ENCODE results near the gene NEMF.
"Not testable (repeated sequence)": the region's sequence is repeated elsewhere in the genome, so short reads cannot be mapped to it uniquely, and the experiment has no call there.

The NEMF gene

DNA sequence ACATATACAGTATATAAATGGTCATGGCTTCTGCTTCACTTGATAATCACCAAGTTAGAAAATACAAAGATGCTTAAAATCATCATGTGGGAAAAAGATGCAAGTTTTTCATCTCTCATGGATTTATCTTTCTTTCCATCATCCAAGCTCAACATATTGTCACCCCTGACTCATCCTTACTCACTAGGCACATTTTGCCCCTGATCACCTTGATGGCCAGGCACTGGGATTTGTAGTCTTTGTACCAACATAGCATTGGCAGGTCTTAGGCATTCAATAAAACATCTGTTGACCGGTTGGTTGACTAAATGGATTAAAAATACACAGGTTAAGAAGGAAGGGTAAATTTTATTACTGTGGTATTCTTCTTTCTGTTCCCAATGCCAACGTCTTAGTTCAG is 56.6 kb downstream of the NEMF start:
- no peak for DNase-seq

DNA sequence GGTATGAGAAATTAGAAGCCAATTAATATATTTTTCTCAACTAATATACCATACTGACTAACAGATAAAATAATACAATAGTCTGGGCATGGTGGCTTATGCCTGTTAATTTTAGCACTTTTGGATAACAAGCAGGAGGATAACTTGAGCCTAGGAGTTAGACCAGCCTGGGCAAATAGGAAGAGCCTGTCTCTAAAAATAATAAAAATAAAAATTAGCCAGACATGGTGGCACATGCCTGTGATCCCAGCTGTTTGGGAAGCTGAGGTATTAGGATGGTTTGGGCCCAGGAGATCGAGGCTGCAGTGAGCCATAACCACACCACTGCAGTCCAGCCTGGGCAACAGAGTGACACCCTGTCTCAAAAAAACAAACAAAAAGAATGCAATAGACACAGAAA is 60.0 kb downstream of the NEMF start:
- DNase-seq: no peak

DNA sequence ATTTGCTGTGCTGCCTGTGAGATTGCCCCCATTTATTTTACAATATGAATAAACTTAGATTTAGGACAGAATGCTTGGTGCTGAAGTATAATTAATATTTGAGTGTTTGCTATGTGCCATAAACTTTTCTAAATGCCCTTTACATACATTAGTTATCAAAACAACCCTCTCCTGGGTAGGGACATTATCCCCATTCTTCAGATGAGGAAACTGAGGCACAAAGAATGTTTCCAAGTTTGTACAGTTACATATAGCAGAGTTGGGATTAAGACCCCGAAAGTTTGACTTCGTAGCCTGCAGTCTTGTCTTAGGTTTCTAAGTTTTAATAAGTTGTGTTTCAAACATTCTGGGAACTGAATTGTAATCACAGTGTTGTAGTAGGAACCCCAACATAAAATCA is 66.3 kb downstream of the NEMF start:
- no peak for DNase-seq

DNA sequence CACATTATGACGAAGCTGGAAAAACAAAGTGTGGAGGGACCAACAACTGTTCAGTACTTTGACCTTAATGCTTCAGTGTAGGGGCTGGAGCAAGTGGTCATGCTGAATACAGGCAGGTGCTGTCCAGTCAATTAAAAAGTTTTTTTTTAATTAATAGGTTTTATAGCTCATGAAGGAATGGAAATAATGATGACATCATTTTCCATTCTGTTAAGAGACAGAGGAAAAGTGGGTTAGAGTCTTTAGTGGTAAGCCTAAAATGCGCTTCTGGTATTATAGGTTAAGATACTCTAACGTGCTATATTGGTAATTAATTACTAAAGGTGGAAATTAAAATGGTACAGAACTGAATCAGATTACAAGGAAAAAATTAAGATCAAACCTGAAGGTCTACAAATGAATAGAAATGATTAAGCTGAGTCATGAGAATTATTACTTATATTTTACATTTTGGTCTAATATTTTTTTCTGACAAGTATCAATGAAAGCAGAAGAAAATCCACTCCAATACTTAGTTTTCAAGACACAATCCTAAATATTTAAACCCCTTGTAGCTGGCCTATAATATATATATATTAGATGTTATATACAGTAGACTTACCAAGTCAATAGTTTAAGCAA is 69.1 kb downstream of the NEMF start:
- DNase-seq: no peak

DNA sequence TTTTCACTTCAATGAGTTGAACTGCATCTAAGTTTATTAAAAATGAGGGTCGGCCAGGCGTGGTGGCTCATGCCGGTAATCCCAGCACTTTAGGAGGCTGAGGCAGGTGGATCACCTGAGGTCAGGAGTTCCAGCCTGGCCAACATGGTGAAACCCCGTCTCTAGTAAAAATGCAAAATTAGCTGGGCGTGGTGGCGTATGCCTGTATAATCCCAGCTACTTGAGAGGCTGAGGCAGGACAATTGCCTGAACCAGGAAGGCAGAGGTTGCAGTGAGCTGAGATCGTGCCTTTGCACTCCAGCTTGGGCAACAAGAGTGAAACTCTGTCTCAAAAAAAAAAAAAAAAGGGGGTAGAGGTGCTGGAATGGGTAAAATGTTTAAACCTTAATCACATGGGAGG is 71.5 kb downstream of the NEMF start:
- not testable (repeated sequence) for DNase-seq

DNA sequence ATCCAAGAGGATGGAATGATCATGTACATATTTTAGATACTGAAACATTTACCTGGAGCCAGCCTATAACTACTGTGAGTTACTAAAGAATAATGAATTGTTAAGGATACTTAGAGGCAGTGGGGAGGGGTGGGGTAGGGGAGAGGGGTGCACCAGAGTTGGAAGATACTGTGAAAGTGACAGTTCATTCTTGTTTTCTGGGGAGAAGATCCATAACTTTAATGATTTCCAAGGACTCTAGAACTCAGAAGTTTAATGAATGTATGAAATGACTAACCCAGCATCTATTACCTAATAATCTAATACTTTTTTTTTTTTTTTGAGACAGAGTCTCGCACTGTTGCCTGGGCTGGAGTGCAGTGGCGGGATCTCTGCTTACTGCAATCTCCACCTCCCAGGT is 74.2 kb downstream of the NEMF start:
- no peak for DNase-seq

DNA sequence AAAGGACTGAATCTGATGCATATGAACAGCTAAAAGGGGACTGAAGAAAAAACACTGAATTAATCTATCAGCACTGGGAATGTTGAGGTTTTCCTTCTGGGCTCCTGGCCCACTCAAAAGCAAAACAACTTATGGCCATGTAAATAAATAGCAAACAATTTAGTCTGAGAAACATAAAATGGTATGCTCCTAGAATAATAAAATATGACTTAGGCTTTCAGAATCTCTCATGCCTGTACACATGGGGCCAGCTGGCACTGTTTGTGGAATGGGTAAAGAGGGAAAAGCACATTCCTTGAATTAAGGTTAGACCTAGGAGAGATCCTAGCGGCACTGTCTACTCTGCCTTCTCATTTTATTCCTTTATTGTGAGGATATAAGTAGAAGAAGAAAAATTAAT is 78.5 kb downstream of the NEMF start:
- DNase-seq: no peak

DNA sequence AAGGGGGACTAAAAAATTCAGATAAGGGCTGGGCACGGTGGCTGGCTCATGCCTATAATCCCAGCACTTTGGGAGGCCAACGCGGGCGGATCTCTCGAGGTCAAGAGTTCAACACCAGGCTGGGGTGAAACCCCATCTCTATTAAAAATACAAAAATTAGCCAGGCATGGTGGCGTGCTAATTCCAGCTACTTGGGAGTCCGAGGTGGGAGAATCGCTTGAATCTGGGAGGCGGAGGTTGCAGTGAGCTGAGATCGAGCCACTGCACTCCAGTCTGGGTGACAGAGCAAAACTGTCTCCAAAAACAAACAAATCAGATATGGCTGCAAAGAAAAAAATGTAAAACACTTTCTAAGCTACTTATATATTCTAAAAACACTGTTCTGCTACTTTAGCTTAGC is 80.9 kb downstream of the NEMF start:
- DNase-seq: not testable (repeated sequence)

DNA sequence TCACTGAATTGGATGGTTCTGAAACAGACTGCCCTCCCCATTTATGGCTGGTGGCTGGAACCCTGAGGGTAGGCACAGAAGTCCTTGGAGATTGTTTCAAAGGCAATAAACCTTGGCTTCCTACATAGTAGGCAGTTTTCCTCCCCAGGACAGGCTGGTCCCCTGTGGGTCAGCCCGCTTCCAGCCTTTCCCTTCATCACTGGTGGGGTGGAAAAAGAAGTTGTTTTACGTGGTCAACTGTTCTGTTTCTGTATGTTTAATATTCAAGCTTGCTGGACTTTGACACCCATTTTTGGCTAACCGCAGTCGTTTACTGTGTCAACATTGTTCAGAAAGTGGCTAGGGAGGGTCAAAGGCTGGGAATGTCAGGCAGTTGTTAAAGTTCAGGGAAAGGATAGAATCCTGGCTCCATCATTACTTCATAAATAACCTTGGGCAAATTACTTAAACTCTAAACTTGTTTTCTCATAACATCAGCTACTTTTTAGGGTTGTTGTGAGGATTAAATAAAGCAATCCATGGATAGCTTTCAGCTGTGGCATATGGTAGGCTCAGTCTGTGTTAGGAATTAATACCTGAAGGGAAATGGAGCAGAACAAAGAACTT is 82.3 kb downstream of the NEMF start:
- no peak for DNase-seq

DNA sequence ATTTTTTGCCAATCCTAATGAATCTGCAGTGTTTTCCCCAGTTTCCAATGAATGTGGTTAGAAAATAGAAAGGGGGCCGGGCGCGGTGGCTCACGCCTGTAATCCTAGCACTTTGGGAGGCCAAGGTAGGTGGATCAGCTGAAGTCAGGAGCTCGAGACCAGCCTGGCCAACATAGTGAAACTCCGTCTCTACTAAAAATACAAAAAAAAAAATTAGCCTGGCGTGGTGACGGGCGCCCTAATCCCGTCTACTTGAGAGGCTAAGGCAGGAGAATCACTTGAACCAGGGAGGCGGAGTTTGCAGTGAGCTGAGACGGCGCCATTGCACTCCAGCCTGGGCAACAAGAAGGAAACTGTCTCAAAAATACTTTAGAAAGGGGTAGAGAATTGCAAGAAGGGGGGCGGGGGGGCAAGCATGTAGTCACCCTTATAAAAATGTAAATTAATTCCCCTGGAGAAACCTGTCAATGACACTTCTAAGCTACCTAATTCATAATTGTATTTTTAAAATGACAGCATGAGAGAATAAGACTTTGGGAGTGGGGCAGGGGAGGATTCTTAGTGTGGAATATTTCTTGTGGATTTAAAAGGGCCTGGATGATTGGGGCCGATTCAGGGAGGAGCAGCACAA is 82.9 kb downstream of the NEMF start:
- no peak for DNase-seq

DNA sequence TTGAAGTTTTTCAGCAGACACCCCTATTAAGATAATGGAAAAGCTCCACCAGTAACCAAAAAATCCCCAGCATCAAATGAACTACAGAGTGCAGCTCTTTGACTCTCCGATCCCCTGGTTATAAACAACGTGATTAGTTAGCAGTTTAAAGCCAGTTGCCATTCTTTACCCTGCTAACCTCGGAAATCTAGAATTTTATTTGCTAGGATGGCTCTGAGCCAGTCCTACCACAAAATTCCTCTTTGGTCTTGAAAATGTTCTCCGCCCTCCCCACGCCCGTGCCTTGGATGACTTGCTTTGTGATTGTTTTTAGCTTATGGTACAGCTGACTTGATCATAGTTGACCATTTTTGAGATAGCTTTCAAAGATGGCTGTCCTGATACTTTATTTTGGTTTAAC is 83.4 kb downstream of the NEMF start:
- DNase-seq: no peak

DNA sequence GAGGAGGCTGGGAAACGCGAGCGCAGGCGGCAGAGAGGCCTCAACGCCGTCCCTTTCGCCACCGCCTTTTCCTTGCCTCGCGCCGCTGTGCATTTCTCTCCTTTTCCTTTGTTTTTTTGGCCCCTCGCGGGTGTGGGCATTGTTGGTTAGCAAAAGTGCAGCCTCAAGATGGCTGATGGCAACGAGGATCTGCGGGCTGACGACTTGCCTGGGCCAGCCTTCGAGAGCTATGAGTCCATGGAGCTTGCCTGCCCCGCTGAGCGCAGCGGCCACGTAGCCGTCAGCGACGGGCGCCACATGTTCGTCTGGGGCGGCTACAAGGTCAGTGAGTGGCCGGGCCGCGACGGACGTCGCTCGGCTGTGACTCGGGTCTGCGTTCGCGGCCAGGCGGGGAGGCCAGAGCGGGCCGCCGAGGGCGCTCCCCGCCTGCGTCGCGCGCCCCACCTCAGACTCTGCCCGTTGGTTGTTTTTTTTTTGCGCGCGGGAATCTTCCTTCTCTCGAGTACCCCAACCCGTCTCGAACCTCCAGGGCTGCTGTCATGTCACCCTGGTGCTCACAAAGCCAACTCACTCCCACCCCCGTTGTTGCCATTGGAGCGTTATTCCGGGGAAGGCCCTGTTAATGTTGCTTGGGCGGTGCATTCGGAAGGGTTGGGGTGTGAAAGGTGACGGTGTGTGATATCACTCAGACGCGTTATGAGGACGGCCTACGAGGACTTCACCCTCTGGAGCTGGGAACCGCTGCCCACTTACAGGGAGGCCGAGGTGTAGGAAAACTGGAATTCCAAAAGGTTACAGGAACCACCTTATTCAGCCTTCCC is 84.1 kb downstream of the NEMF start:
- DNase-seq: peak; percentile 65

DNA sequence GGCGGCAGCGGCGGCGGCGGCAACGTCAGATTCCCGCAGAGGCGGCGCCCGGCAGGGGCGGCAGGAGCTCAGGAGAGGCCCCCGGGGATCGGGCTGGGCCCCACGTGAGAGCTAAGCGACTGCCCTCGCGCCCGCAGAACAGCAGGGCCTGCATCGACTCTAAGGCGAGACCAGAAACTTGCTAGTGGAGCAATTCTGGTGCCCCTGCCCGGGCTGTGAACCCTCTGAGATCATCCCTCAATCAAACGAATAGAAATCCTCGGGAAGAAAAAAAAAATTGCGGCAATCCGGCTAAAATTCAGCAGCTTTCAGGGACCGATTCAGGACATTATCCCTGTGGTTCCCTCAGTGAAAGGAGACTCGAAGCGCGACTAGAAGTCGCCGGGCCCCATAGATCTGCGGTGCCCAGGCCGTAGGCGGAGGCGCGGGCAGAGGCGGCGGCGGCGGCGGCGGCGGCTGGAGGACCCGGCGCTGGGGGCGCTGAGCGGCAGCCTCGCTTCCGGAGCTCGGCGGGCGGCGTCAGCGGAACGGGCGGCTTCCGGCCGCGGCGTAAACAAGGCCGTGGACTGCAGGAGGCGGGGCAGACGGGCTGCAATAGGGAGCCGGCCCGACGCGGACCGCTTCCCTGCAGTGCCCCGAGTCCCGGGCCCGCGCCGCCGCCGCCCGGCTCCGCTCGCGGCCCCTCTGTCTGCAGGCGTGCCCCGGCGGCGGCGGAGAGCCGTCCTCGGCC is 84.9 kb downstream of the NEMF start, which contains the start of gene KLHDC2:
Gene KLHDC2, plus strand, starts transcription at position 583 of the 730 bp plus-strand sequence. CDS start 316 bp downstream, outside the sequence.
- peak; percentile 83 for DNase-seq

DNA sequence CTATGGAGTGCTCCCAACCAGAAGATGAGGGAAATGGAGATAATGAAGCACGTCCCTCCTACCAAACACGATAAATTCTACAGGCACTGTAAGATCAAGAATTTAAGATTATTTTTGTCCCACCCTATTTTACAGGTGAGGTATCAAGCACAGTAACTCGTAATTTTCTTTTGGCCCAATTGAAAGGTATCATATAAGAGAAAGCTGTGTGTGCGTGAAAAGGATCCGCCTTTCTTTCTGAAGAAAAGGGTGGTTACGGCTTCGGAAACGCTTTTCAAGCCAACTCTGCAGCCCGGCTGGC is 85.4 kb downstream of the NEMF start:
- DNase-seq: no peak

DNA sequence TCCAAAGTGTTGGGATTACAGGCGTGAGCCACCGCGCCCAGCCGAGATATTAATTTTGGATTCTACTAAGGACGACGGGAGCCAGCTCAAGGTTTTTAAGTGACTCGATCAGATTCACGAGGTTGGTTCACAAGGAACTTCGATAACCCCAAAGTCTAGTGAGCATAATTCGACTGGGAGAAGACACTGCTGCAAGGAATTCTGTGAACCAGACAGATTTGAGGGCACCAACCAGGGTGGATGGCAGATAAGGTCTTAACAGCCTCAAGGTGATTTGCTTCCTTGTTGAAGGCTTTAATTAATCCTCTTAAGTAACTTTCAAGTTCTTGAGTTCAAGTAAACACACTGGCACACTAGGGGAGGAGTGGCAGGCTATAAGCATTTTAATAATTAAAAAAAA is 85.7 kb downstream of the NEMF start:
- no peak for DNase-seq

DNA sequence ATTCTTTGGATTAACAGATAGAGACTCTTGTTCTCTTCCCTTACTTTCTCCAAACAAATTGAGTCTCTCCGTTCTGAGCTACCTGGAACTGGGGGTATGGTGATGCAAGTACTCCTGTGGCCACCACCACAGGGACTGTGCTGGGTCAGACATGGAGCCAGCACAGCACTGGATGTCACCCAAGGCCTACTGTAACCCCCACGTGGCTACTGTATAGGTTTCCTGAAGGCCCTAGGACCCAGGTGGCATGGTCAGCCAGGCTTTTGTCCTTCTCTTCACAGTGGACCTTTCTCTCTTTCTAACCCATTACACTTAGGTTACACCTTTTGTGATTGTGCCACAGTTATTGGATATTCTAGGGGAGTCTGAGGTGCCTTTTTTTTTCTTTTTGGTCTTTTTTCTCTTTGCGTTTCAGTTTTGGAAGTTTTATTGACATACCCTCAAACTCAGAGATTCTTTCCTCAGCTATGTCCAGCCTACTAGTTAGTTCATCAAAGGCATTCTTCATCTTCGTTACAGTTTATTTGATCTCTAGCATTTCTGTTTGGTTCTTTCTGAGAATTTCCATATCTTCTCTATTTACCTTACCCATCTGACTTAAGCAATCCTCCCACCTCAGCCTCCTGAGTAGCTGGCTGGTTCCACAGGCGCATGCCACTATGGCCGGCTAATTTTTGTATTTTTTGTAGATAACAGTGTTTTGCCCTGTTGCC is 90.6 kb downstream of the NEMF start:
- DNase-seq: no peak

DNA sequence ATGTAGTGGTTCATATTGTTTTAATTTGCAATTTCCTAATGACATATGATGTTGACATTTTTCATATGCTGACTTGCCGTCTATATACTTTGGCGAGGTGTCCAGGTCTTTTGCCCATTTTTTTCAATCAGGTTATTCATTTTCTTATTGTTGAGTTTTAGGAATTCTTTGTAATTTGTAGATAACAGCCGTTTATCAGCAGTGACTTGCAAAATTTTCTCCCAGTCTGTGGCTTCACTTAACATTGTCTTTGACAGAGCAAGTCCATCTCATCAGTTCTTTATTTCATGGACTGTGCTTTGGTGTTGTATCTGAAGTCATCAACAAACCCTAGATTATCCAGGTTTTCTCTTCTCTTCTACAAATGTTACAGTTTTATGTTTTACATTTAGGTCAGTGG is 97.2 kb downstream of the NEMF start:
- no peak for DNase-seq

DNA sequence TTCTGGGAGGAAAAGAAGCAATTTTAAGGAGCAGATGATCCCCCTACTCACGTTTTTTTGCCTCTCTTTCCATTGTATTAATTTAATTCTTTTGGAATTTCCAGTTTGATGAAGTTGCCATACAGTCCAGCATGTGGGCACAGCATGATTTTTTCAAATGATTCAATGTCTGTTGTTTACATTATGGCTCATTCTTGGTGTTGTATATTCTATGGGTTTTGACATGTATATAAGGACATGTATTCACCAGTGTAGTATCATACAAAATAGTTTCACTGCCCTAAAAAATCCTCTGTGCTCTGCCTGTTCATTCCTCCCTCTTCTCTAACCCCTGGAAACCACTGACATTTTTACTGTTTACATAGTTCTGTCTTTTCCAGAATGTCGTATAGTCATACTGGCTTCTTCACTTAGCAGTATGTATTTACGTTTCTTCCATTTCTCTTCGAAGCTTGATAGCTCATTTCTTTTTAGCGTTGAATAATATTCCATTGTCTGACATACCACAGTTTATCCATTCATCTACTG is 98.0 kb downstream of the NEMF start:
- no peak for DNase-seq

DNA sequence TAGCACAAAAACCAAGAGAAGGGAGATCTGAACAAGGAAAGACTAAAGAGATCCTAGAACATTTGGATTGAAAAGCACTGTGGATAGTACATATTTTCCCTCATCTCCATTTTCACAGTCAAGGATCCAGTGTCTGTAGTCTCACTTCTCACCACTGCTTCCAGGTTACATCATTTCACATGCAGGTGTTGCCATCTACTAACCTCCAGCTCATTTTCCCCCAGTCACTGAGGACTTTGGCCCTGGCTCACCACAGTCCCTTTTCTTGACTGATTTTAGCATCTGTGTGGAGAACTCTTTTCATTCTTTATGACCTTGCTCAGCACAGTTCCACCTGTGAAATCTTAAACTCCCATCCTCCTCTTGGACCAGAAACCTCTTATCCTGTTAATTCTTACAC is 106.1 kb downstream of the NEMF start:
- not testable (repeated sequence) for DNase-seq

DNA sequence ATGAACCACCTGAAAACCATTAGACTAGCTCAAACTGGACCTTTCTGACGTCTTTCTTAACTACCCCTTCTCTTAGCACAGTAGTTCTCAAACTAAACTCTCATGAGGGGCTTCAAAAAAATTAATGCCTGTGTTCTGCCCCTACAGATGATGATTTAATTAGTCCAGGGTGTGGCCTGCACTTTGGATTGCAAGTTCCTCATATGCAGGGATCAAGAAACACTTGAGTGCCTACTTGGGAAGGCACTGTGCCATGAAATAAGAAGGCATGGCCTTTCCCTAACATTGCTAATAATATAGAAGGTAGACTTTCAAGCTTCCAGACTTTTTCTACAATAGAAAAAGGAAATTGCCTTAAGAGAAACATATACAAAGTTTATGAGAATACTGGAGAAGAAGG is 107.4 kb downstream of the NEMF start:
- DNase-seq: no peak

DNA sequence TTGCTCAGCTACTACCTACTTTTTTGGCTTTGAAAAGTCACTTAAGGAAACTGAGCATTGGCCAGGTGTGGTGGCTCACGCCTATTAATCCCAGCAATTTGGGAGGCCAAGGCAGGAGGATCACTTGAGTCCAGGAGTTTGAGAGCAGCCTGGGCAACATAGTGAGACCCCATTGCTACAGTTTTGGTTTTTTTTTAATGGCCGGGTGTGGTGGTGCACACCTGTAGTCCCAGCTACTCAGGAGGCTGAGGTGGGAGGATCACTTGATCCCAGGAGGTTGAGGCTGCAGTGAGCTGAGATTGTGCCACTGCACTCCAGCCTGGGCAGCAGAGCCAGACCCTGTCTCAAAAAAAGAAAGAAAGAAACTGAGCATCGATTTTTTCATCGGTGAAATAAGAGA is 116.9 kb downstream of the NEMF start:
- DNase-seq: not testable (repeated sequence)

DNA sequence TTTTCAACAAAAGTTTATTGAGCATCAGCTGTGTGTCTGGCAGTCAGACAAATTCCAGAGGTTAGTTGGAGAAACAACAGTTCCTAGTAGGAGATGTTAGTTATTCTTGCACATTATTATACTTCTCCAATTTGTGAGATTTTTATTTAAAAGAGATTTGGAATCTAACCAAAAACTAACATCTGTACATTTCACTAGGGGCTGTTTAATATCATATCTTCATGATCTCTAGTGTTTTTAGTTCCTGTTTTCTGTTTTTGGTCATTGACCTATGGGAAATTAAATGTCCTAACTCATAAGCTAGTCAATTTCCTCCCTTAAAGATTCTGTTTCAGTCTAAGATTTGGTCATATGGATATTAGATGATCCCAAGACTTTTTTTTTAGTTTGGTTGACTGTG is 118.8 kb downstream of the NEMF start:
- DNase-seq: no peak

Data from effector CD4-positive, alpha-beta T cell (primary cell).